Measurements from ENCODE around the gene NPFFR2.
"Not testable (repeated sequence)": the region's sequence is repeated elsewhere in the genome, so short reads cannot be mapped to it uniquely, and the experiment has no call there.

The NPFFR2 gene

GRCh38 chr4:72119946-72120345 lies 88.1 kb downstream of the NPFFR2 start:
- no peaks in the 10 kb centered on the region for H3K9me3 ChIP-seq (ENCODE audit: low read length)
- H3K4me3 ChIP-seq (ENCODE audit: low read depth, low read length, poor library complexity, severe bottlenecking) = no peak overlapping the region
- H3K79me2 ChIP-seq (ENCODE audit: insufficient read depth, low read length) = no peaks in the 10 kb centered on the region
- H3K9ac ChIP-seq (ENCODE audit: low read length) = no peak overlapping the region
- H3K4me2 ChIP-seq (ENCODE audit: low read length) = no peak overlapping the region
- H3F3A ChIP-seq (ENCODE audit: insufficient read depth, low read length) = no peaks in the 10 kb centered on the region
- H3K36me3 ChIP-seq (ENCODE audit: insufficient read depth, low read length) = no peaks in the 10 kb centered on the region
- H3K27ac ChIP-seq (ENCODE audit: low read depth, low read length, poor library complexity, severe bottlenecking) = no peak overlapping the region
- no peaks in the 10 kb centered on the region for H3K9me2 ChIP-seq (ENCODE audit: low read depth, low read length)
- no peaks in the 10 kb centered on the region for H3K27me3 ChIP-seq (ENCODE audit: insufficient read depth, low read length)
- H3K4me1 ChIP-seq (ENCODE audit: insufficient read depth, low read length, severe bottlenecking) = no peaks in the 10 kb centered on the region
- TF ChIP-seq EZH2 (IDR thresholded peaks at IDR 0.05; ENCODE audit: borderline replicate concordance, low read length) = no peak
- TF ChIP-seq, protein P1, sequence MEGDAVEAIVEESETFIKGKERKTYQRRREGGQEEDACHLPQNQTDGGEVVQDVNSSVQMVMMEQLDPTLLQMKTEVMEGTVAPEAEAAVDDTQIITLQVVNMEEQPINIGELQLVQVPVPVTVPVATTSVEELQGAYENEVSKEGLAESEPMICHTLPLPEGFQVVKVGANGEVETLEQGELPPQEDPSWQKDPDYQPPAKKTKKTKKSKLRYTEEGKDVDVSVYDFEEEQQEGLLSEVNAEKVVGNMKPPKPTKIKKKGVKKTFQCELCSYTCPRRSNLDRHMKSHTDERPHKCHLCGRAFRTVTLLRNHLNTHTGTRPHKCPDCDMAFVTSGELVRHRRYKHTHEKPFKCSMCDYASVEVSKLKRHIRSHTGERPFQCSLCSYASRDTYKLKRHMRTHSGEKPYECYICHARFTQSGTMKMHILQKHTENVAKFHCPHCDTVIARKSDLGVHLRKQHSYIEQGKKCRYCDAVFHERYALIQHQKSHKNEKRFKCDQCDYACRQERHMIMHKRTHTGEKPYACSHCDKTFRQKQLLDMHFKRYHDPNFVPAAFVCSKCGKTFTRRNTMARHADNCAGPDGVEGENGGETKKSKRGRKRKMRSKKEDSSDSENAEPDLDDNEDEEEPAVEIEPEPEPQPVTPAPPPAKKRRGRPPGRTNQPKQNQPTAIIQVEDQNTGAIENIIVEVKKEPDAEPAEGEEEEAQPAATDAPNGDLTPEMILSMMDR (IDR thresholded peaks at IDR 0.05; ENCODE audit: low read length) = no peak
- no peaks in the 10 kb centered on the region for H4K20me1 ChIP-seq (ENCODE audit: insufficient read depth, low read length)
- H2AFZ ChIP-seq (ENCODE audit: low read length) = no peak overlapping the region

- no peaks in the 10 kb centered on the region for H3K9me2 ChIP-seq (ENCODE audit: low read depth, low read length)
- no peaks in the 10 kb centered on the region for H3K79me2 ChIP-seq (ENCODE audit: insufficient read depth, low read length)
- no peaks in the 10 kb centered on the region for H3K27me3 ChIP-seq (ENCODE audit: insufficient read depth, low read length)
- H3K27ac ChIP-seq (ENCODE audit: low read depth, low read length, poor library complexity, severe bottlenecking) = no peak overlapping the region
- no peaks in the 10 kb centered on the region for H3F3A ChIP-seq (ENCODE audit: insufficient read depth, low read length)
- H3K4me2 ChIP-seq (ENCODE audit: low read length) = no peak overlapping the region
- H3K36me3 ChIP-seq (ENCODE audit: insufficient read depth, low read length) = no peaks in the 10 kb centered on the region
- H2AFZ ChIP-seq (ENCODE audit: low read length) = no peak overlapping the region
- no peaks in the 10 kb centered on the region for H3K4me1 ChIP-seq (ENCODE audit: insufficient read depth, low read length, severe bottlenecking)
- H4K20me1 ChIP-seq (ENCODE audit: insufficient read depth, low read length) = no peaks in the 10 kb centered on the region
- no peak overlapping the region for H3K9ac ChIP-seq (ENCODE audit: low read length)
- TF ChIP-seq EZH2 (IDR thresholded peaks at IDR 0.05; ENCODE audit: borderline replicate concordance, low read length) = no peak
- TF ChIP-seq, protein P1 (IDR thresholded peaks at IDR 0.05; ENCODE audit: low read length) = no peak
- no peaks in the 10 kb centered on the region for H3K9me3 ChIP-seq (ENCODE audit: low read length)
- no peak overlapping the region for H3K4me3 ChIP-seq (ENCODE audit: low read depth, low read length, poor library complexity, severe bottlenecking)
Measured at GRCh38 chr4:72128741-72129140, 96.9 kb downstream of the NPFFR2 start.

- H3K4me2 ChIP-seq (ENCODE audit: low read length) = no peak overlapping the region
- no peaks in the 10 kb centered on the region for H3K36me3 ChIP-seq (ENCODE audit: insufficient read depth, low read length)
- H3K9me3 ChIP-seq (ENCODE audit: low read length) = no peaks in the 10 kb centered on the region
- no peak overlapping the region for H3K4me3 ChIP-seq (ENCODE audit: low read depth, low read length, poor library complexity, severe bottlenecking)
- no peak overlapping the region for H3K27ac ChIP-seq (ENCODE audit: low read depth, low read length, poor library complexity, severe bottlenecking)
- no peaks in the 10 kb centered on the region for H3K79me2 ChIP-seq (ENCODE audit: insufficient read depth, low read length)
- H3K27me3 ChIP-seq (ENCODE audit: insufficient read depth, low read length) = no peaks in the 10 kb centered on the region
- no peaks in the 10 kb centered on the region for H4K20me1 ChIP-seq (ENCODE audit: insufficient read depth, low read length)
- no peak overlapping the region for H2AFZ ChIP-seq (ENCODE audit: low read length)
- H3F3A ChIP-seq (ENCODE audit: insufficient read depth, low read length) = no peaks in the 10 kb centered on the region
- TF ChIP-seq, protein P1 (IDR thresholded peaks at IDR 0.05; ENCODE audit: low read length) = no peak
- no peak for TF ChIP-seq EZH2 (IDR thresholded peaks at IDR 0.05; ENCODE audit: borderline replicate concordance, low read length)
- no peaks in the 10 kb centered on the region for H3K4me1 ChIP-seq (ENCODE audit: insufficient read depth, low read length, severe bottlenecking)
- H3K9me2 ChIP-seq (ENCODE audit: low read depth, low read length) = no peaks in the 10 kb centered on the region
- H3K9ac ChIP-seq (ENCODE audit: low read length) = no peak overlapping the region
Measured at GRCh38 chr4:72136429-72136828, 104.6 kb downstream of the NPFFR2 start.

DNA sequence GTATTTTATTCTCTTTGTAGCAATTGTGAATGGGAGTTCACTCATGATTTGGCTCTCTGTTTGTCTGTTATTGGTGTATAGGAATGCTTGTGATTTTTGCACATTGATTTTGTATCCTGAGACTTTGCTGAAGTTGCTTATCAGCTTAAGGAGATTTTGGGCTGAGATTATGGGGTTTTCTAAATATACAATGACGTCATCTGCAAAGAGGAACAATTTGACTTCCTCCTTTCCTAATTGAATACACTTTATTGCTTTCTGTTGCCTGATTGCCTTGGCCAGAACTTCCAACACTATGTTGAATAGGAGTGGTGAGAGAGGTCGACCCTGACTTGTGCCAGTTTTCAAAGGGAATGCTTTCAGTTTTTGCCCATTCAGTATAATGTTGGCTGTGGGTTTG lies 108.2 kb downstream of the NPFFR2 start:
- H3K27me3 ChIP-seq (ENCODE audit: insufficient read depth, low read length); H3K4me3 ChIP-seq (ENCODE audit: low read depth, low read length, poor library complexity, severe bottlenecking); H3K79me2 ChIP-seq (ENCODE audit: insufficient read depth, low read length); H3K27ac ChIP-seq (ENCODE audit: low read depth, low read length, poor library complexity, severe bottlenecking); H3F3A ChIP-seq (ENCODE audit: insufficient read depth, low read length); H4K20me1 ChIP-seq (ENCODE audit: insufficient read depth, low read length); H3K9ac ChIP-seq (ENCODE audit: low read length); H3K36me3 ChIP-seq (ENCODE audit: insufficient read depth, low read length); H2AFZ ChIP-seq (ENCODE audit: low read length); H3K9me2 ChIP-seq (ENCODE audit: low read depth, low read length); H3K4me2 ChIP-seq (ENCODE audit: low read length); H3K4me1 ChIP-seq (ENCODE audit: insufficient read depth, low read length, severe bottlenecking); H3K9me3 ChIP-seq (ENCODE audit: low read length): not testable (repeated sequence)

Data from OCI-LY1 (cell line).